ENCODE measurements around the gene PDE11A. TPM values are rescaled to one million over a fixed set of nuclear protein-coding genes. Genes with fewer than 3 reads are reported as not detected.

The PDE11A gene
- total RNA-seq, 1 experiment from 2014 or later = not detected

DNA sequence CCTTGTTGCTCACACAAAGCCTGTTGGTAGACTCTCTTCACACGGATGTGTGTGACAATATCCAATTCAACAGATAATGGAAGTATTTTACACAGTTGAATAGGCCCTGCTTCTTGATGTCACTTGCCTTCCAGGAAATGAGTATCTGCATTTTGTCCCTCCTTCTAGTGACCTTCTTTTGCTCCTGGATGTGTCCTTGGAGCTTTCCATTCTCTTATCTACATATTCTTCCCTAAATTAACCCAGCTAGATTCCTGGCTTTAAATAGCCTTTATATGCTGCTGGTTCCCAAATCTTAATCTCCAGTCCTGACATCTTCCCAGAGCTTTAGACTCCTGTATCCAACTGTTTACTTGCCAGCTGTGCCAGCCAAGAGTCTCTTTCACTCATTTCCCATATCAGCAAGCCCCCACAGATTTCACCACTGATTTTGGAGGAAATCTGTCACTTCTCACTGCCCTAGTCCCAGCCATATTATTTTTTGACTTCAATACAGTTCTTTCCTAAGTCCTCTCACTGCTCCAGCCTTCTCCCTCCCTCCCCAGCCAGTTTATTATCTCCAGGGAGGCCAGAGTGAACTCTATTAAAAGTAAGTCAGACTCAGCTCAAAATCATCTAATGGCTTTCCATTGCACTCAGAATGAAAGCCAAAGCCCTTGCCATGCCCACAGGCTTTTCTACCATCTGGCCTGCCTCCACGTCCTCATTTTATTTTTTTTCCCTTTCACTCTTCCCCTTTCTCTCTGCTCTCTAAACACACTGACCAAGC is 170.0 kb downstream of the PDE11A start:
- intact Hi-C loops (cut with micrococcal nuclease) = no loop called here

DNA sequence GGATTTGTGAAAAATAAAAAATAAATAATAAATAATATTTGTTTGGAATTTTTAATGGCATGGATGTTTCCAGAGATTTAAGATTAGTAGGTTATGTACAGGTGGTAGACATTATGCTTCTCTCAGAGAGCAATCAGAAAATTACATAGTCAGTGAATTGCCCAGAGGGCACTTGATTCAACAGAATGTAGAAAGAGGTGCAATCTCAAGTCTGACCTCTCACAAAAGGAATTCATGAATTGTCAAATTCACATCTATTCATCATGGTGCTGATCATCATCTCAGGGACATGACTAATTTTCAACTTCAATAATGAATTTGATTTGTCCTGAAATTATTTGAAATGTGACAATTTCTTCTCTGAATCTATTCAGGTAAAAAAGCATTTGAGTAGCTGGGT is 172.5 kb downstream of the PDE11A start:
- H3K27me3 Mint-ChIP-seq (ENCODE audit: insufficient read depth, unreplicated experiment) = no peaks in the 10 kb centered on the region
- H3K4me1 Mint-ChIP-seq (ENCODE audit: insufficient read depth, unreplicated experiment) = peaks cover 12% of the 10 kb centered on the region
- peak; percentile 45 for DNase-seq (ENCODE audit: unreplicated experiment)
- intact Hi-C loops (cut with micrococcal nuclease) = no loop called here
- ChIA-PET CTCF (interaction anchor here (1.2 kb wide), 1 partner anchor 100 kb away, joined by 3 read pairs; no protein-coding TSS in a partner anchor), POLR2A (interaction anchor here (0.8 to 2.1 kb wide), 3 partner anchors 8 to 212 kb away, joined by 3 to 6 read pairs (median 5); partner anchors contain the start of gene RBM45)
- no peaks in the 10 kb centered on the region for H3K36me3 Mint-ChIP-seq (ENCODE audit: insufficient read depth, unreplicated experiment)
- no peak for TF ChIP-seq CTCF (IDR thresholded peaks at IDR 0.05; ENCODE audit: unreplicated experiment)
- BruUV-seq (replicated peaks) = no TSS peak
- no peak overlapping the region for H3K4me3 Mint-ChIP-seq (ENCODE audit: unreplicated experiment)
- no peak overlapping the region for H3K27ac Mint-ChIP-seq (ENCODE audit: low read depth, unreplicated experiment)
- no peaks in the 10 kb centered on the region for H3K9me3 Mint-ChIP-seq (ENCODE audit: unreplicated experiment)

More for the DNA sequence above, 170.0 kb downstream of the PDE11A start:
- POLR2A ChIA-PET = interaction anchor here (1.2 kb wide), 2 partner anchors 10 to 27 kb away, joined by 3 read pairs; no protein-coding TSS in a partner anchor
- CTCF ChIA-PET = interaction anchor here (0.6 to 0.7 kb wide), 3 partner anchors 488 to 1252 kb away, joined by 3 to 4 read pairs (median 3); no protein-coding TSS in a partner anchor
- Mint-ChIP-seq H3K4me1 (ENCODE audit: insufficient read depth, unreplicated experiment) (peaks cover 12% of the 10 kb centered on the region), H3K4me3 (ENCODE audit: unreplicated experiment) (no peak overlapping the region), H3K27me3 (ENCODE audit: insufficient read depth, unreplicated experiment) (no peaks in the 10 kb centered on the region), H3K27ac (ENCODE audit: low read depth, unreplicated experiment) (peak overlapping the region; percentile 1), H3K36me3 (ENCODE audit: insufficient read depth, unreplicated experiment) (no peaks in the 10 kb centered on the region), H3K9me3 (ENCODE audit: unreplicated experiment) (no peaks in the 10 kb centered on the region)
- no peak for TF ChIP-seq CTCF (IDR thresholded peaks at IDR 0.05; ENCODE audit: unreplicated experiment)
- BruUV-seq (replicated peaks) = no TSS peak
- no peak for DNase-seq (ENCODE audit: unreplicated experiment)

GRCh38 chr2:177897278-177897677 is 175.3 kb downstream of the PDE11A start:
- POLR2A ChIA-PET = interaction anchor here (0.7 to 1.4 kb wide), 4 partner anchors 12 to 362 kb away, joined by 3 to 4 read pairs (median 3); no protein-coding TSS in a partner anchor
- no peak for DNase-seq (ENCODE audit: unreplicated experiment)
- Mint-ChIP-seq H3K27me3 (ENCODE audit: insufficient read depth, unreplicated experiment) (no peaks in the 10 kb centered on the region), H3K9me3 (ENCODE audit: unreplicated experiment) (no peaks in the 10 kb centered on the region), H3K4me1 (ENCODE audit: insufficient read depth, unreplicated experiment) (peaks cover 5% of the 10 kb centered on the region), H3K36me3 (ENCODE audit: insufficient read depth, unreplicated experiment) (no peaks in the 10 kb centered on the region), H3K4me3 (ENCODE audit: unreplicated experiment) (no peak overlapping the region), H3K27ac (ENCODE audit: low read depth, unreplicated experiment) (no peak overlapping the region)
- no peak for TF ChIP-seq CTCF (IDR thresholded peaks at IDR 0.05; ENCODE audit: unreplicated experiment)
- CTCF ChIA-PET = interaction anchor here (0.6 to 1.2 kb wide), 2 partner anchors 114 to 386 kb away, joined by 3 to 4 read pairs; no protein-coding TSS in a partner anchor
- BruUV-seq (replicated peaks) = no TSS peak
- intact Hi-C loops (cut with micrococcal nuclease) = no loop called here

DNA sequence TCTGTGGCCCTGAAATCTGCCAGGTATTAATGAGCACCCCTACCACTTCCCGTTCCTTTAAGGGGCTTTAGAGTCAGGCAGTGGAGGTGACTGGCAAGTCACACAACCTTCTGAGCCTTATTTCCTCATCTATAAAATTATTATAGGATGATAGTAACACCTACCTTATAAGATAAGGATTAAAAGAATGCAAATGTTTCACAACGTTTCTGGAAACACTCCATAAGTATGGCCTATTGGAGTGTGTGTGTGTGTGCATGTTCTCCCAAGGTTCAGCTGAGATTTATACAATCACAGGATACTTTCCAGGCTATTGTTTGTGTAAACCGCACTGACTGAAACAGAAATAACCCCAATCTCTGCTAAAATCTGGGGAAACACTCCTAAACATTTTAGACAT is 176.0 kb downstream of the PDE11A start:
- intact Hi-C loops (cut with micrococcal nuclease) = no loop called here
- no peak overlapping the region for H3K27ac Mint-ChIP-seq (ENCODE audit: low read depth, unreplicated experiment)
- no peaks in the 10 kb centered on the region for H3K4me1 Mint-ChIP-seq (ENCODE audit: insufficient read depth, unreplicated experiment)
- no peaks in the 10 kb centered on the region for H3K27me3 Mint-ChIP-seq (ENCODE audit: insufficient read depth, unreplicated experiment)
- no peak for TF ChIP-seq CTCF (IDR thresholded peaks at IDR 0.05; ENCODE audit: unreplicated experiment)
- POLR2A ChIA-PET = interaction anchor here (1.1 to 1.4 kb wide), 2 partner anchors 11 to 14 kb away, joined by 3 to 4 read pairs; no protein-coding TSS in a partner anchor
- no peak overlapping the region for H3K4me3 Mint-ChIP-seq (ENCODE audit: unreplicated experiment)
- no TSS peak for BruUV-seq (replicated peaks)
- H3K36me3 Mint-ChIP-seq (ENCODE audit: insufficient read depth, unreplicated experiment) = no peaks in the 10 kb centered on the region
- no peak for DNase-seq (ENCODE audit: unreplicated experiment)
- CTCF ChIA-PET = interaction anchor here (0.5 kb wide), 1 partner anchor 85 kb away, joined by 3 read pairs; no protein-coding TSS in a partner anchor
- H3K9me3 Mint-ChIP-seq (ENCODE audit: unreplicated experiment) = no peaks in the 10 kb centered on the region

All from MCF 10A (cell line).